Ovary (tissue), 3 donors: ENCODE measurements around the gene RFX4.

Source experiments
- CTCF ChIP-seq, 3 donors: fragments of 450-650 bp in 2 of 3; fragments of 200-600 bp in 1 of 3; IDR thresholded peaks; one replicate each; pipeline versions ENCODE4 v1.5.1 to v1.8.0; 2016 to 2022; ENCODE audit warnings: antibody characterized with exemption in 3 of 3, mild to moderate bottlenecking in 1 of 3
- EP300 ChIP-seq: sonication (generic); formaldehyde crosslinking; IDR thresholded peaks from one replicate; pipeline ENCODE4 v1.6.1; 2017; ENCODE audit warnings: antibody characterized with exemption
- POLR2A ChIP-seq: fragments of 450-650 bp; IDR thresholded peaks from one replicate; pipeline ENCODE4 v1.6.1; 2017; ENCODE audit warnings: antibody characterized with exemption, mild to moderate bottlenecking, moderate library complexity
- donor health status: DM: no; HTN: no; CAD: no.

DNA sequence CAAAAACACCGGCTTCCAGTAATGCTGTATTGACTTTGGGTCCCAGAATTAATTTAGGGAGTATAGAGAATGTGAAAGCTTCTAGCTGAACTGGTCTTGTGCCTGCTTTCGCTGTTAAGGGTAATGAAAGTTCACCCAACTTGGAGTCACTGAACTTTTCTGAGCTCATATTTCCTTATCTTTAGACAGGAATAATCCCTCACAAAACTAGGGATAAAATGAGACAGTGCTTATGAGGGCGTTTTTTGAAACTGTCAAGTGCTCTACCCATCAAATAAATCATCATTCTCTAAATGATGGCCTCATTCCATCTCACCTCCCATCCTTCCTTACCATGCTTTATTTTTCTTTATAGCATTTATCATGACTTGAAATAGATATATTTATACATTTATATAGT, 74.7 kb downstream of the RFX4 start:
- TF ChIP-seq CTCF (IDR thresholded peaks at IDR 0.05) (no peak), POLR2A (no peak), EP300 (no peak)
